Mesenchymal stem cell (in vitro differentiated cells and primary cell): ENCODE results near the gene JDP2.

Source experiments
- DNase-seq: peaks from one replicate; pipeline ENCODE4 v3.0.0-alpha.2; 2013
- H2AFZ ChIP-seq: one replicate; pipeline ENCODE4 v1.6.1; 2013; ENCODE audit warnings: low read depth, mild to moderate bottlenecking, control low read depth, inconsistent platforms, low read length, moderate library complexity
- H2AK5ac ChIP-seq: 2 replicates; pipeline ENCODE4 v1.6.1; 2013; ENCODE audit warnings: low read length, moderate library complexity, mild to moderate bottlenecking, inconsistent platforms; ENCODE audit not compliant: severe bottlenecking
- H2BK120ac ChIP-seq: one replicate; pipeline ENCODE4 v1.6.1; 2013; ENCODE audit warnings: low read depth, mild to moderate bottlenecking, inconsistent platforms, low read length, moderate library complexity
- H2BK12ac ChIP-seq, 2 experiments: one replicate each; pipeline ENCODE4 v1.6.1; 2013; ENCODE audit warnings: inconsistent platforms in 2 of 2, low read length in 2 of 2, mild to moderate bottlenecking in 2 of 2, moderate library complexity in 2 of 2, control low read depth in 1 of 2
- H2BK15ac ChIP-seq: one replicate; pipeline ENCODE4 v1.6.1; 2013; ENCODE audit warnings: mild to moderate bottlenecking, low read depth, inconsistent platforms; ENCODE audit not compliant: poor library complexity, severe bottlenecking
- H2BK5ac ChIP-seq: 2 replicates; pipeline ENCODE4 v1.6.1; 2013; ENCODE audit warnings: low read depth, mild to moderate bottlenecking, low read length, control low read depth, inconsistent platforms; ENCODE audit not compliant: poor library complexity, severe bottlenecking
- H3K14ac ChIP-seq, 2 experiments: one replicate each; pipeline ENCODE4 v1.6.1; 2013; ENCODE audit warnings: inconsistent platforms in 2 of 2, low read length in 2 of 2, control low read depth in 1 of 2, mild to moderate bottlenecking in 1 of 2, moderate library complexity in 1 of 2
- H3K18ac ChIP-seq, 2 experiments: one replicate each; pipeline ENCODE4 v1.6.1; 2013; ENCODE audit warnings: inconsistent platforms in 2 of 2, low read length in 2 of 2, control low read depth in 1 of 2, low read depth in 1 of 2, mild to moderate bottlenecking in 1 of 2
- H3K23ac ChIP-seq, 2 experiments: one replicate each; pipeline ENCODE4 v1.6.1; 2013; ENCODE audit warnings: inconsistent platforms in 2 of 2, low read length in 2 of 2, mild to moderate bottlenecking in 2 of 2, moderate library complexity in 2 of 2, control low read depth in 1 of 2
- H3K27ac ChIP-seq: 2 replicates; pipeline ENCODE4 v1.5.1; 2013; ENCODE audit warnings: mild to moderate bottlenecking, moderate library complexity, low read length, control low read depth, inconsistent platforms; ENCODE audit not compliant: poor library complexity, severe bottlenecking
- H3K27me3 ChIP-seq, 2 experiments: 2 replicates each; pipeline versions ENCODE4 v1.6.1 to v1.7.0; 2013; ENCODE audit warnings: low read length in 2 of 2, mild to moderate bottlenecking in 2 of 2, moderate library complexity in 2 of 2, control low read depth in 1 of 2, inconsistent platforms in 1 of 2; ENCODE audit not compliant: control insufficient read depth in 1 of 2, insufficient read depth in 1 of 2
- H3K36me3 ChIP-seq, 2 experiments: 2 replicates each; pipeline versions ENCODE4 v1.6.1 to v1.7.0; 2013; ENCODE audit warnings: low read length in 2 of 2, control low read depth in 1 of 2, inconsistent platforms in 1 of 2, low read depth in 1 of 2, mild to moderate bottlenecking in 1 of 2; ENCODE audit not compliant: insufficient read depth in 2 of 2, control insufficient read depth in 1 of 2
- H3K4ac ChIP-seq, 2 experiments: one replicate each; pipeline ENCODE4 v1.6.1; 2013; ENCODE audit warnings: inconsistent platforms in 2 of 2, low read length in 2 of 2, mild to moderate bottlenecking in 2 of 2, moderate library complexity in 2 of 2, control low read depth in 1 of 2, low read depth in 1 of 2
- H3K4me1 ChIP-seq: 2 replicates; pipeline ENCODE4 v1.6.1; 2013; ENCODE audit warnings: low read depth, low read length, control low read depth; ENCODE audit not compliant: control insufficient read depth, insufficient read depth
- H3K4me2 ChIP-seq: 2 replicates; pipeline ENCODE4 v1.6.1; 2013; ENCODE audit warnings: low read length, mild to moderate bottlenecking, inconsistent platforms; ENCODE audit not compliant: poor library complexity, severe bottlenecking
- H3K4me3 ChIP-seq, 2 experiments: 2 replicates each; pipeline versions ENCODE4 v1.5.1 to v1.7.0; 2013; ENCODE audit warnings: low read length in 2 of 2, mild to moderate bottlenecking in 2 of 2, control low read depth in 1 of 2, low read depth in 1 of 2; ENCODE audit not compliant: insufficient read depth in 1 of 2
- H3K79me1 ChIP-seq: replicated peaks from 2 replicates; pipeline ENCODE4 v1.6.1; 2013; ENCODE audit warnings: mild to moderate bottlenecking, control low read depth, low read length, inconsistent platforms; ENCODE audit not compliant: poor library complexity, severe bottlenecking
- H3K9ac ChIP-seq: 2 replicates; pipeline ENCODE4 v1.7.0; 2013; ENCODE audit warnings: mild to moderate bottlenecking, low read length, moderate library complexity
- H3K9me3 ChIP-seq: 2 replicates; pipeline ENCODE4 v1.7.0; 2013; ENCODE audit warnings: mild to moderate bottlenecking, low read length; ENCODE audit not compliant: control insufficient read depth
- H4K8ac ChIP-seq: one replicate; pipeline ENCODE4 v1.6.1; 2013; ENCODE audit warnings: inconsistent platforms, mild to moderate bottlenecking, low read length, moderate library complexity
- H4K91ac ChIP-seq: one replicate; pipeline ENCODE4 v1.6.1; 2013; ENCODE audit warnings: mild to moderate bottlenecking, low read length, inconsistent platforms
- WGBS: methylation state at CpG from one replicate; pipeline ENCODE4 v1.1.7; 2013; ENCODE audit warnings: mixed read lengths; 5-methylcytosine and 5-hydroxymethylcytosine counted together

The JDP2 gene

DNA sequence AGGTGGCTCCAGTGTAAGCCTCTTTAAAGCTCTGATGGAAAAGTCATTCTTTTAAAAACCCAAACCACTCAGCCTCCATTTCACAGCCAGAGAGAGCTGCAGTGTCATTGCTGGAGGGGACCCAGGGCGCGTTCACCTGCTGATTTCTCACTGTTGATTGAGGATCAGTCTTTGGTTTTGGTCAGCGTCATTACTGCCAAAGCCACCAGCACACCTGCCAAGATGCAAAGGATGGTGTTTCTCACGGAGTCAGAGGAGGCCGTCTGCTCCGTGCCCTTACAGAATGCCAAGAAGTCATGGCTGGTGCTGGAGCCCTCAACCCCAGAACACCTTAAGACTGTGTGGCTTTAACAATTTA, 61.6 kb downstream of the JDP2 start:
- Histone ChIP-seq H3K4ac (no peak overlapping the region), H3K4me3 (no peak overlapping the region), H3K9ac (peak overlapping the region; percentile 18), H4K8ac (no peak overlapping the region), H2BK5ac (no peak overlapping the region), H3K14ac (no peak overlapping the region), H2BK120ac (no peak overlapping the region), H3K4me1 (no peaks in the 10 kb centered on the region), H2AFZ (no peak overlapping the region), H3K9me3 (no peaks in the 10 kb centered on the region), H3K36me3 (no peaks in the 10 kb centered on the region), H4K91ac (no peak overlapping the region), H2BK15ac (no peak overlapping the region), H2AK5ac (no peak overlapping the region), H3K4me2 (no peak overlapping the region), H2BK12ac (peak overlapping the region in 1 of 2 experiments; percentile 24), H3K79me1 (no peaks in the 10 kb centered on the region), H3K27ac (no peak overlapping the region), H3K18ac (no peak overlapping the region), H3K23ac (no peak overlapping the region), H3K27me3 (peaks cover 8 to 9% of the 10 kb centered on the region in 2 experiments)
- no peak for DNase-seq
- WGBS: 95% methylated on average over 6 of the region's 6 CpGs

- no peaks in the 10 kb centered on the region for H3K9me3 ChIP-seq
- H3K4ac ChIP-seq: no peak overlapping the region
- H3K27me3 ChIP-seq: peaks cover 7 to 8% of the 10 kb centered on the region in 2 experiments
- H2AFZ ChIP-seq: no peak overlapping the region
- H3K4me1 ChIP-seq: no peaks in the 10 kb centered on the region
- no peak overlapping the region for H3K9ac ChIP-seq
- no peak for DNase-seq
- WGBS: 86% methylated on average over 13 of the region's 14 CpGs
- H2BK5ac ChIP-seq: no peak overlapping the region
- H3K14ac ChIP-seq: no peak overlapping the region
- no peak overlapping the region for H2BK15ac ChIP-seq
- H3K4me2 ChIP-seq: no peak overlapping the region
- no peak overlapping the region for H3K27ac ChIP-seq
- H4K91ac ChIP-seq: no peak overlapping the region
- no peak overlapping the region for H2AK5ac ChIP-seq
- no peak overlapping the region for H2BK12ac ChIP-seq
- H3K23ac ChIP-seq: no peak overlapping the region
- H3K79me1 ChIP-seq: no peaks in the 10 kb centered on the region
- no peak overlapping the region for H4K8ac ChIP-seq
- H3K36me3 ChIP-seq: no peaks in the 10 kb centered on the region
- no peak overlapping the region for H3K18ac ChIP-seq
- H2BK120ac ChIP-seq: no peak overlapping the region
- H3K4me3 ChIP-seq: no peak overlapping the region
These were observed 63.7 kb downstream of the JDP2 start for GRCh38 chr14:75491376-75491978.

- no peak overlapping the region for H3K4me2 ChIP-seq
- no peaks in the 10 kb centered on the region for H3K79me1 ChIP-seq
- H2BK120ac ChIP-seq: no peak overlapping the region
- DNase-seq: no peak
- H3K27me3 ChIP-seq: no peaks in the 10 kb centered on the region
- WGBS: 94% methylated on average over 6 of the region's 9 CpGs
- no peaks in the 10 kb centered on the region for H3K4me1 ChIP-seq
- H4K8ac ChIP-seq: peak overlapping the region; percentile 17
- no peak overlapping the region for H4K91ac ChIP-seq
- H3K36me3 ChIP-seq: no peaks in the 10 kb centered on the region
- H2BK15ac ChIP-seq: no peak overlapping the region
- H3K14ac ChIP-seq: no peak overlapping the region
- no peak overlapping the region for H3K23ac ChIP-seq
- H2AK5ac ChIP-seq: no peak overlapping the region
- H3K27ac ChIP-seq: no peak overlapping the region
- H3K18ac ChIP-seq: no peak overlapping the region
- no peaks in the 10 kb centered on the region for H3K9me3 ChIP-seq
- no peak overlapping the region for H2AFZ ChIP-seq
- no peak overlapping the region for H3K4ac ChIP-seq
- H2BK12ac ChIP-seq: no peak overlapping the region
- no peak overlapping the region for H3K4me3 ChIP-seq
- H3K9ac ChIP-seq: no peak overlapping the region
- H2BK5ac ChIP-seq: no peak overlapping the region
These were observed 65.2 kb downstream of the JDP2 start for GRCh38 chr14:75492832-75493591.

DNA sequence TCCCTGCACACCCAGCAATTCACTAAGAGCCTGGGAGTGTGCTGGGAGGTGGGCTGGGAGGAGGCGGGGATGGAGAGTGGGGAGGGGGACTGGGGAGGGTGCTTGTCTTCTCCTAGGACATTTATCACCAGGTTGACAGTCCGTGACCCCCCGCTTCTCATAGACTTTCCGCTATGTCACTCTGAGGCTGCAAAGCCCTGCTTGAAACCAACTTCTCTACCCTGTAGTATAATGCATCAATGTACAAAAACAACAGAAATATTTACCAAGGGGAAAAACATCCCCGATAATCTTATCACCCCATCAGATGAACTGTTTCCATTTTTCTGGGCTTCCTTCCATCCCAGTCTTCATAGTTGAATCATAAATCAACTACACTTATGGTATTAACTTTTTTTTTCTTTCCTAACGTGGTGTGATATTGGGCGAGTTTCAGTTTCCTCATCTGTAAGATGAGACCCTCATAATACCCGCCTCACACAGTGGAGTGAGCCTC, 65.8 kb downstream of the JDP2 start:
- no peaks in the 10 kb centered on the region for H3K79me1 ChIP-seq
- no peak overlapping the region for H2BK5ac ChIP-seq
- H3K4me3 ChIP-seq: no peak overlapping the region
- H2BK12ac ChIP-seq: no peak overlapping the region
- no peak overlapping the region for H2AFZ ChIP-seq
- no peak overlapping the region for H3K4ac ChIP-seq
- H4K8ac ChIP-seq: no peak overlapping the region
- H3K27me3 ChIP-seq: no peaks in the 10 kb centered on the region
- H3K9ac ChIP-seq: no peak overlapping the region
- no peak overlapping the region for H2BK15ac ChIP-seq
- no peak overlapping the region for H3K14ac ChIP-seq
- no peak overlapping the region for H2BK120ac ChIP-seq
- no peak overlapping the region for H3K18ac ChIP-seq
- WGBS: 90% methylated on average over 4 of the region's 8 CpGs
- H3K27ac ChIP-seq: no peak overlapping the region
- no peak overlapping the region for H4K91ac ChIP-seq
- no peak overlapping the region for H3K4me2 ChIP-seq
- H3K23ac ChIP-seq: no peak overlapping the region
- H3K9me3 ChIP-seq: no peaks in the 10 kb centered on the region
- H3K36me3 ChIP-seq: no peaks in the 10 kb centered on the region
- DNase-seq: no peak
- no peaks in the 10 kb centered on the region for H3K4me1 ChIP-seq
- no peak overlapping the region for H2AK5ac ChIP-seq
